SK-N-DZ (cell line): ENCODE measurements around the gene SFMBT2.
"Not testable (repeated sequence)": the region's sequence is repeated elsewhere in the genome, so short reads cannot be mapped to it uniquely, and the experiment has no call there.

Experiments
- DNase-seq: peaks from one replicate; pipeline ENCODE4 v3.0.0-alpha.2; 2015; ENCODE audit warnings: low spot score

Gene SFMBT2

GRCh38 chr10:7230951-7231350 is 179.9 kb downstream of the SFMBT2 start:
- DNase-seq, result no peak

GRCh38 chr10:7230036-7230435 is 180.8 kb downstream of the SFMBT2 start:
- no peak for DNase-seq

DNA sequence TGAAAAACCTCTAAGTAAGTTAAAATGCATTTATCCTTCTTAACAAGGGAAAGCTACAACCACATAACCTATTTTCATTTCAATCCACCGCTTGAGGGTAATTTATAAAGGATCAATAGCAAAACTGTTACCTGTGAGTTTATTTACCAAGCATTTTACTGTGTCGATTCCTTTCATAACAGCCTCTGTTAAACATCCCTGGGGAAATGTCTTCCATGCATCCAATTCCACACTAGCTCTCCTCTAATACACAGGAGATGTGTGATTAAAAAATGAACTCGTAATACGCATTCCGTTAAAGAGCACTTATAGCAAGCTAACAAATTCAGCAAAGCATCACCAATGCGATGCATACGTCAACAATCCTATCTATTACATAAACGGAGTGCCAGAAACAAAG is 185.7 kb downstream of the SFMBT2 start:
- DNase-seq, result no peak

- no peak for DNase-seq
Measured at GRCh38 chr10:7218968-7219367, 191.9 kb downstream of the SFMBT2 start.

GRCh38 chr10:7212696-7213095 is 198.1 kb downstream of the SFMBT2 start:
- DNase-seq, result not testable (repeated sequence)

DNA sequence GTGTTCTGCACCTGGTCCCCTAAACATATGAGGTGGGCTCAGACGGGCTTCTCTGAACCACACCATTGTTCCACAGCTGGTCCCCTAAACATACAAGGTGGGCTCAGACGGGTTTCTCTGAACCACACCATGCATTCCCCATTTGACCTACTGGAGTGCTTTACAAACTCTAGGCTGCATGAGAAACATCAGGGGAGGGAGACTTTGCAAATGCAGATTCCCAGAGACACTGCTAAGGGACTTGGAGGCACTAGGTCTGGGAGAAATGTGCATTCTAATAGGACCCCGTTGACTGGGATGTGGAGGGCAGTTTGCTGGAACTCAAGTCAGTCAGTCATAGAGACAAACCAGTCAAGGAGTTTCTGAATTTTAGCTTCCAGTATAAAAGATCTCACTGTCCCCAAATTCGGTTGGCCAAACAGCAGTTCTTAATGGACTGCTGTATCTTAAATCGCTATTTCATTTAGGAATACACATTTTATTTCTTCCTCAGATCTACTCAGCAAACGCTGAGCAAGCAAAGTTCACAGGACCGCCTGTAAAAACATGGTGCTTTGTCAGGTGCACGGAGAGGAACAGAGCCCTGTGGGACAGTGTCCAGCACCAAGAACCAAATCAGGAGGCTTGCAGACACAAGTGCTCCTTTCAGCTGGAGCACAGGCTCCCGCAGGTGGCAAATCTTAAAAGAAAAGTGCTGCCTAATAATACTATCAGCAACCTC is 198.8 kb downstream of the SFMBT2 start:
- no peak for DNase-seq

- no peak for DNase-seq
Measured at GRCh38 chr10:7210516-7210915, 200.3 kb downstream of the SFMBT2 start.

- no peak for DNase-seq
Measured at GRCh38 chr10:7209458-7209857, 201.4 kb downstream of the SFMBT2 start.

GRCh38 chr10:7206412-7207100 is 204.3 kb downstream of the SFMBT2 start:
- no peak for DNase-seq

DNA sequence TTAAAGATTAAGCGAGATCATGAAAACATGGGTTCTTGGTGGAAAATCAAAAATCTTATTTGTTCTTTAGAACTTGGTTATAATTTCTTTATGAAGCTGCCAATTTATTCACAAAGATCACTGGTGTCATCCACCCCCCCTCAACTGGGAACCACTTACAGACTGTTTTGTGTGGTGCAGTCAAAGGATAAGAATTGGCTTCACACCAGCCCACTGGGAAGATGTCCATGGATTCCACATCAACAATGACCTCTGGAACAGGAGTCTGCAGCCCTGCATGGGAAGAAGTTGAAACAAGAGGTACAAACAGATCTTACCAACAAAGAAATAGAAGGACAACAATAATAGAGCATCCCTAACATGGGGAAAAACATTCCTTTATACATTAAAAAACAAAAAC is 205.2 kb downstream of the SFMBT2 start:
- DNase-seq, result no peak

- DNase-seq, result no peak
Measured at GRCh38 chr10:7202793-7203355, 208.0 kb downstream of the SFMBT2 start.

DNA sequence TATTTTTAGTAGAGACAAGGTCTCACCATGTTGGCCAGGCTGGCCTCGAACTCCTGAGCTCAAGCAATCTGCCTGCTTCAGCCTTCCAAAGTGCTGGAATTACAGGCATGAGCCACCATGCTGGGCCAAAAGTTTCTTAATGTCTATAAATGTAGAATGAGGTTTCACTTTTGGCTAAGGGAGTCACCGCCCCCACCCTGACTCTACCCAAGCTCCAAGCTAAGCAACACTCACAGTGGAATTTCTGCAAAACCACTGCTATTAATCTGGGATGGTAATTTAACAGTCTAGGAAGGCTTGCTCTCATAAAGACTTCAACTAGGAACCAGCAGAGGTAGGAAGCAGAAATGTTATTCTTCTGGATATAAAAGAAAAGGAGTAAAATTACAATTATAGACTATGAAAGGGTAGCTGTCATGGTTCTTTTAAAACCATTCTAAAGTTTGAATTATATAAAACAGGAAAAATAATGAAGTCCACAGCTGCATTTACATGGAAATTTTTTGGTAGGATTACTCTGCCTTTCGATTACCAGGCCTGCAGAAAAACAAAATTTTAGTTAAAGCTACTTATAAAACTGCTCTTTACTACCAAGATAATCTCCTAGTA is 211.6 kb downstream of the SFMBT2 start:
- DNase-seq, result no peak

GRCh38 chr10:7196284-7196683 is 214.6 kb downstream of the SFMBT2 start:
- DNase-seq, result no peak

DNA sequence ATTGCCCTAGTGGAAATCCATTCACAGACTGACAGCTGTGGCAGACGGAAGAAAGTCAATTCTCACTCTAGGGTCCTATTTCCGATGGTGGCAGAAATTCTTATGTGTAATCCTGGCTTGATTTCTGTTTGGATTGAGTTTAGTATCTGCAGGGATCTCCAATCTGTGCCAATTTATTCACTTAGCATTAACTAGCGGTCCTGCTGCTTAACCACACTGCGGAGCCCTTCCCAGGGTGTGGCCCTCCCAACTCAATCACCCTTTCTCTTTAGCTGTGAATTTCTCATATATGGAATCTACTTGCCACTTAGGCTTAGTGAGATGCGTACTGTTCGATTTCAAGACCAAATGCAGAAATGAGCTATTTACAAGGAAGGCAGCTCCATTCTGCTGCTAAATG is 215.7 kb downstream of the SFMBT2 start:
- DNase-seq, result no peak

DNA sequence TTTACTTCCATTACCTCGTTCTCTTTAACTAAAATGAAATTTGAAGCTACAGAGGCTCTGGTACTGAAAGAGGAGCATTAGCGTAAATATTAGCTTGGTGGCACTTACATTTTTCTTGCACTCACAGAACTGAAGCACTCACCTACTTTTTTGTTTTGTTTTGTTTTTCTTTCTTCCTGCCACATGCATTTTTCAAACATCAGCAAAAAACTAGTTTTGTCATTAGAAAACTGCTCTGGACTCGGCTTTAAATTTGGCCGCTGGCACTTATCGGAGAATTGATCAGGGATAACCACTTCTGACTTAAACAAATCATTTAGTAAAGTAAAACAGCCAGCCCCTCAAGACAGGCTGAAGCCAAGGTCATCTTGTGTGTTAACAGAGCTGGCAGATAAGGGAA is 216.3 kb downstream of the SFMBT2 start:
- no peak for DNase-seq

- no peak for DNase-seq
Measured at GRCh38 chr10:7193369-7193768, 217.5 kb downstream of the SFMBT2 start.

DNA sequence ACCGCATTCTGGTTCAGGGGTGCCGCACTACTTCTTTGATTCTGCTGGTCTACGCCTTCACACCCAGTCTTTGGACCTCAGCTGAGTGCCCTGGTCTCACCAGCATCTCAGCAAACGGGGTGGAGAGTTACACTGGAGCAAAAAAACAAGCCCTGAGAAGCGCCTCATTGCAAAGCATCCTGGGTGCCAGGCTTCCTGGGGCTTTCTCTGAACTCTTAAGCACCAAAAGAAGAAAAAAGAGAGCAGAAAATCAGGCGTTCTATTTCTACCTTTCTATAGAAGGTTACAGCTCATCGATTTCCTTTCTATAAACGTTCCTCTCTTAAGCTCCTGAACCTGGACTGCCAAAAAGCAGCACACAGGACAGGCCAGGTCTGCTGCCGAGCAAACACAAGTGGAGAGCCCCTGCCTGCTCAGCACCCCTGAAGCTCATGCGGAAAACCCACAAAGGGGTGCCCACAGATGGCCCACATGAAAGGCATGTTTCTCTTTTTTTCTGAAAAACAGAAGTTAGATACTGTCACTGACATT is 217.9 kb downstream of the SFMBT2 start:
- DNase-seq, result no peak

DNA sequence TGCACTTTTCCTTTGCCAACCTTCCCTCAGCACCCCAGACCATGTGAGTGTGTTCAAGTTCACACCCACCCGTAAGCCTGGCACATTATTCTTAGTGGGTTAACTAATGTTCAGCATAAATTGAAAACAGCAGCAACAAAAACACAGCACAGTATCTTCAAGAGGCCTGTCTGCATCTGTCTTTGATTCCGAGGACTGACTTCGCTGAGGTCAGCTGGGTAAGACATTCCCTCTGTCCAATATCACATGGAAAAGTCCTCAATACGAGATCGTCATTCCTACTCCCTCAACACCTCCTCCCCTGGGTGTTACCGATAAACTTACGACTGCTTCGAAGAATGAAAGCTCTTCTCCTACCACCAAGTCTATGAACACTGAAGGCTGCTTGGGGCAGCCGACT is 218.8 kb downstream of the SFMBT2 start:
- no peak for DNase-seq

DNA sequence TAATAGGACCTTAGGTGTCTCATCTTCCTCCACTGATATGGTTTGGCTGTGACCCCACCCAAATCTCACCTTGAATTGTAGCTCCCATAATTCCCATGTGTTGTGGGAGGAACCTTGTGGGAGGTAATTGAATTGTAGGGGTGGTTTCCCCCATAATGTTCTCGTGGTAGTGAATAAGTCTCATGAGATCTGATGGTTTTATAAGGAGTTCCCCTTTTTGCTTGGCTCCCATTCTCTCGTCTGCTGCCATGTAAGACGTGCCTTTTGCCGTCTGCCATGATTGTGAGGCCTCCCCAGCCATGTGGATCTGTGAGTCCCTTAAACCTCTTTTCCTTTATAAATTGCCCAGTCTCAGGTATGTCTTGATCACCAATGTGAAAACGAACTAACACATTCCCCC is 220.1 kb downstream of the SFMBT2 start:
- DNase-seq, result not testable (repeated sequence)

DNA sequence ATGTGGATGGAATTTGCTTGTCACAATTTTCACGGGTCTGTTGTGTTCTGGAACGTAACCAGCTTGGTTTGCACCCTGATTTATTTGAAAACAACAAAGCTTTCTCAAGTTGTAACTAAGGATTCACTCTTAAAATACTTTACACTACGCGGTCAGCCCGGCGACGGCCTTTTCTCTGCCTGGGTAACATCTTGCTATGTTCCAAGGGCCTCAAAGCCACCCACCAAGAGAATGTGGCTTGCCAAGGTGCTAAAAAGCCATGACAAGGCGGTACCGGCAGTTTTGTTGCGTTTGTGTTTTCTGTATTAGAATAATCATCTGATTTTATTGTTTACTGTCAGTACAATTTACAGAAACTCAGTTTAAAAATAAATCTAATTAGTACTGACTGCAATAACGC is 220.9 kb downstream of the SFMBT2 start:
- no peak for DNase-seq

DNA sequence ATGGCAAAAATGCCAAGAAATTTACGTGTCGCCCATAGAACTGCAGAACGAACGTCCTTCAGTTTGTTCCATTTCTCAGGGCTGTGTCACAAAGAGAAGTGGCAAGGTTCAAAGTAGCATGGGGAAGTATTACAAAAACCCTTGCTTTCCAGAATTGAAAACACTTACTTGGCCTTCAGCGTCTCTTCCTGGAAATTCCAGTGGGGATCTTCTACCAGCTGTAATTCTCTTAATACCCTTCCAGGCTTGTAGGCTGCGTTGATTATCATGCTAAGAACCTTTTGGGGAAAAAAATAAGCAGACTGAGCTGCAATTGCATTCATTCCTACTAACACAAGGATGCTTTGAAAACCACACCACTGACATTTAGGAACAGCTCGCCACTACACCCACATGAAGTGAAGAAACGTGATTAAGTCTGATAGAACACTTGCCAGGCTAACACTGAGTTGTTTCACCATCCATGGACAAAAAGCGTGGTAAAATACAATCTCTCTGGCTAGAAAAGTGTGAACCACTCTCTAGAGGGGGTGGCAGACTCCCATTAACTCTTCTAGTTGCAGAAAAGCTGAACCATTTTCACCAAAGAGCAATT is 222.3 kb downstream of the SFMBT2 start:
- no peak for DNase-seq
